ENCODE data around the gene SMARCE1.

- TF ChIP-seq ZNF174 (tag by site-specific recombination; IDR thresholded peaks at IDR 0.05) (no peak), PRDM4 (tag by site-specific recombination; IDR thresholded peaks at IDR 0.05) (no peak), GLIS2 (tag by site-specific recombination; IDR thresholded peaks at IDR 0.05) (no peak), CTCF (tag by site-specific recombination; IDR thresholded peaks at IDR 0.05) (no peak), MYNN (tag by site-specific recombination; IDR thresholded peaks at IDR 0.05; ENCODE audit: borderline replicate concordance) (no peak), ZNF366 (tag by site-specific recombination; conservative IDR thresholded peaks at IDR 0.05) (no peak), ZBTB49 (tag by site-specific recombination; IDR thresholded peaks at IDR 0.05; ENCODE audit: low read depth) (no peak), SALL2 (tag by site-specific recombination; IDR thresholded peaks at IDR 0.05; ENCODE audit: borderline replicate concordance) (no peak), ZBTB7A (tag by site-specific recombination; IDR thresholded peaks at IDR 0.05; ENCODE audit: low read depth) (no peak), KLF16 (tag by site-specific recombination; IDR thresholded peaks at IDR 0.05) (no peak), ZNF658 (tag by site-specific recombination; IDR thresholded peaks at IDR 0.05) (no peak), ZSCAN4 (tag by site-specific recombination; IDR thresholded peaks at IDR 0.05) (no peak), TCF7L2 (IDR thresholded peaks at IDR 0.05; ENCODE audit: borderline replicate concordance, low read depth, low read length) (no peak), PRDM1 (tag by site-specific recombination; IDR thresholded peaks at IDR 0.05) (no peak)
Observed at GRCh38 chr17:40606548-40607353, 40.9 kb downstream of the SMARCE1 start.
